Measurements from ENCODE around the gene APOO. TPM values are rescaled to one million over a fixed set of nuclear protein-coding genes. Genes with fewer than 3 reads are reported as not detected.

APOO gene
- polyA plus RNA-seq, 1 donor (not counting 4 experiments of a cell fraction or from before 2014, with no cell fraction given) = 22.7 TPM

- FAIRE-seq (no peak), DNase-seq (ENCODE audit: low read depth, low spot score) (no peak)
- peaks cover 13% of the 10 kb centered on the region for H3K4me1 ChIP-seq (ENCODE audit: control insufficient read depth, extremely low read depth, insufficient read depth, low read length)
- no peak for TF ChIP-seq EZH2 (IDR thresholded peaks at IDR 0.05; ENCODE audit: low read length)
- no peak for TF ChIP-seq CTCF (optimal IDR thresholded peaks at IDR 0.05 in 1 of 3, IDR thresholded peaks at IDR 0.05 in 1 of 3, conservative IDR thresholded peaks at IDR 0.05 in 1 of 3; ENCODE audit: extremely low read depth in 1 of 3, insufficient read depth in 2 of 3, low read length in 3 of 3)
- no peak overlapping the region for H3K4me2 ChIP-seq (ENCODE audit: control insufficient read depth, extremely low read depth, insufficient read depth, low read depth, low read length)
- no peaks in the 10 kb centered on the region for H3K36me3 ChIP-seq (ENCODE audit: control insufficient read depth in 2 of 2, extremely low read depth in 1 of 2, insufficient read depth in 2 of 2, low read length in 2 of 2)
- H3K4me3 ChIP-seq (ENCODE audit: control insufficient read depth in 2 of 3, extremely low read depth in 1 of 3, insufficient read depth in 2 of 3, low read depth in 1 of 3, low read length in 3 of 3) = no peak overlapping the region
- H2AFZ ChIP-seq (ENCODE audit: control insufficient read depth, low read length) = no peak overlapping the region
- H4K20me1 ChIP-seq (ENCODE audit: control insufficient read depth, extremely low read depth, insufficient read depth, low read length) = no peaks in the 10 kb centered on the region
- no peaks in the 10 kb centered on the region for H3K27me3 ChIP-seq (ENCODE audit: control insufficient read depth, extremely low read depth, insufficient read depth, low read length)
- no peaks in the 10 kb centered on the region for H3K9me1 ChIP-seq (ENCODE audit: control insufficient read depth, extremely low read depth, insufficient read depth, low read length)
- H3K79me2 ChIP-seq (ENCODE audit: control insufficient read depth, insufficient read depth, low read length) = no peaks in the 10 kb centered on the region
- dilution Hi-C loops (cut with MboI; ENCODE audit: extremely low pct_ligation_motif_present, low sequenced_read_pairs) = no loop called here
- no peak overlapping the region for H3K9ac ChIP-seq (ENCODE audit: control insufficient read depth, extremely low read depth, insufficient read depth, low read length)
- no peak overlapping the region for H3K27ac ChIP-seq (ENCODE audit: control insufficient read depth, insufficient read depth, low read length)
- no peaks in the 10 kb centered on the region for H3K9me3 ChIP-seq (ENCODE audit: control insufficient read depth, low read depth, low read length)
Observed at GRCh38 chrX:23810279-23810678, 97.5 kb downstream of the APOO start.

- Histone ChIP-seq H3K9me1 (ENCODE audit: control insufficient read depth, extremely low read depth, insufficient read depth, low read length) (no peaks in the 10 kb centered on the region), H4K20me1 (ENCODE audit: control insufficient read depth, extremely low read depth, insufficient read depth, low read length) (no peaks in the 10 kb centered on the region), H3K79me2 (ENCODE audit: control insufficient read depth, insufficient read depth, low read length) (no peaks in the 10 kb centered on the region), H2AFZ (ENCODE audit: control insufficient read depth, low read length) (no peak overlapping the region), H3K9ac (ENCODE audit: control insufficient read depth, extremely low read depth, insufficient read depth, low read length) (no peak overlapping the region), H3K4me1 (ENCODE audit: control insufficient read depth, extremely low read depth, insufficient read depth, low read length) (peaks cover 19% of the 10 kb centered on the region), H3K27me3 (ENCODE audit: control insufficient read depth, extremely low read depth, insufficient read depth, low read length) (no peaks in the 10 kb centered on the region), H3K36me3 (ENCODE audit: control insufficient read depth in 2 of 2, extremely low read depth in 1 of 2, insufficient read depth in 2 of 2, low read length in 2 of 2) (no peaks in the 10 kb centered on the region), H3K4me3 (ENCODE audit: control insufficient read depth in 2 of 3, extremely low read depth in 1 of 3, insufficient read depth in 2 of 3, low read depth in 1 of 3, low read length in 3 of 3) (no peak overlapping the region), H3K27ac (ENCODE audit: control insufficient read depth, insufficient read depth, low read length) (no peak overlapping the region), H3K4me2 (ENCODE audit: control insufficient read depth, extremely low read depth, insufficient read depth, low read depth, low read length) (no peak overlapping the region), H3K9me3 (ENCODE audit: control insufficient read depth, low read depth, low read length) (no peaks in the 10 kb centered on the region)
- DNase-seq (ENCODE audit: low read depth, low spot score) (no peak), FAIRE-seq (no peak)
- no peak for TF ChIP-seq CTCF (optimal IDR thresholded peaks at IDR 0.05 in 1 of 3, IDR thresholded peaks at IDR 0.05 in 1 of 3, conservative IDR thresholded peaks at IDR 0.05 in 1 of 3; ENCODE audit: extremely low read depth in 1 of 3, insufficient read depth in 2 of 3, low read length in 3 of 3)
- no peak for TF ChIP-seq EZH2 (IDR thresholded peaks at IDR 0.05; ENCODE audit: low read length)
- dilution Hi-C loops (cut with MboI; ENCODE audit: extremely low pct_ligation_motif_present, low sequenced_read_pairs) = no loop called here
Observed at GRCh38 chrX:23805389-23805788, 102.3 kb downstream of the APOO start.
